H1 (cell line): ENCODE measurements around the gene PRMT6. TPM values are rescaled to one million over a fixed set of nuclear protein-coding genes. Genes with fewer than 3 reads are reported as not detected.

Experiments used
- CTCF ChIA-PET: fragments of 300-600 bp; sonication (Branson Sonifier 250); formaldehyde crosslinking; loops from one replicate; lab custom pipeline; 2021; ENCODE audit not compliant: partially characterized antibody; lab: Charles Lee
- POLR2A ChIA-PET: fragments of 300-600 bp; sonication (Branson Sonifier 250); formaldehyde crosslinking; loops from one replicate; lab custom pipeline; 2021; ENCODE audit warnings: inconsistent platforms; ENCODE audit not compliant: partially characterized antibody; lab: Charles Lee
- DNase-seq, 2 experiments: peaks; one replicate each; pipeline versions ENCODE4 v3.0.0 to v3.0.0-alpha.2; 2010 to 2022; ENCODE audit warnings: low spot score in 2 of 2, low read depth in 1 of 2, mixed read lengths in 1 of 2
- FAIRE-seq: peaks from 2 replicates; lab custom pipeline; 2011; peaks lifted over from hg19 to GRCh38; lab: Jason Lieb, UNC
- H2AFZ ChIP-seq: 2 replicates; pipeline ENCODE4 v1.8.1; 2012; ENCODE audit warnings: low read length, inconsistent platforms
- H2AK5ac ChIP-seq: 2 replicates; pipeline ENCODE4 v1.6.1; 2013; ENCODE audit warnings: low read depth, low read length
- H2BK120ac ChIP-seq: replicated peaks from 2 replicates; pipeline ENCODE3; 2013; ENCODE audit warnings: low read depth, low read length, inconsistent platforms
- H2BK12ac ChIP-seq: 2 replicates; pipeline ENCODE4 v1.6.1; 2013; ENCODE audit warnings: low read depth, low read length
- H2BK15ac ChIP-seq: 2 replicates; pipeline ENCODE4 v1.6.1; 2013; ENCODE audit warnings: low read length
- H2BK20ac ChIP-seq: 2 replicates; pipeline ENCODE4 v1.6.1; 2013; ENCODE audit warnings: low read length
- H2BK5ac ChIP-seq: 2 replicates; pipeline ENCODE4 v1.6.1; 2013; ENCODE audit warnings: low read depth, low read length
- H3K14ac ChIP-seq: 2 replicates; pipeline ENCODE4 v1.6.1; 2013; ENCODE audit warnings: inconsistent platforms; ENCODE audit not compliant: insufficient read length
- H3K18ac ChIP-seq: 2 replicates; pipeline ENCODE4 v1.6.1; 2013; ENCODE audit warnings: low read length; ENCODE audit errors: extremely low read depth
- H3K23ac ChIP-seq: 2 replicates; pipeline ENCODE4 v1.6.1; 2013; ENCODE audit warnings: inconsistent platforms; ENCODE audit not compliant: insufficient read length
- H3K23me2 ChIP-seq: 2 replicates; pipeline ENCODE4 v1.6.1; 2013; ENCODE audit warnings: low read depth, low read length
- H3K27ac ChIP-seq: 2 replicates; pipeline ENCODE4 v1.6.1; 2011; ENCODE audit warnings: low read depth, low read length, inconsistent platforms
- H3K27me3 ChIP-seq, 4 experiments: replicated peaks in 1 of 4; 1 replicate in 1 of 4; 2 replicates in 3 of 4; pipeline versions ENCODE4 v1.6.1 to v1.8.1; 2011 to 2013; ENCODE audit warnings: low read length in 3 of 4, mild to moderate bottlenecking in 3 of 4, inconsistent platforms in 2 of 4, mixed read lengths in 2 of 4, moderate library complexity in 1 of 4; ENCODE audit not compliant: control insufficient read depth in 3 of 4, insufficient read depth in 3 of 4; ENCODE audit errors: extremely low read depth in 1 of 4
- H3K36me3 ChIP-seq, 4 experiments: 2 replicates each; pipeline versions ENCODE4 v1.6.1 to v1.8.1; 2011 to 2013; ENCODE audit warnings: mild to moderate bottlenecking in 4 of 4, low read length in 3 of 4, moderate library complexity in 2 of 4, control low read depth in 1 of 4, inconsistent platforms in 1 of 4; ENCODE audit not compliant: insufficient read depth in 4 of 4, control insufficient read depth in 2 of 4
- H3K4ac ChIP-seq: replicated peaks from 2 replicates; pipeline ENCODE3; 2013; ENCODE audit warnings: low read length, low read depth, mixed read lengths, inconsistent platforms; ENCODE audit not compliant: insufficient read length
- H3K4me1 ChIP-seq, 4 experiments: replicated peaks in 1 of 4; 1 replicate in 1 of 4; 2 replicates in 3 of 4; pipeline versions ENCODE4 v1.6.1 to v1.8.1; 2011 to 2013; ENCODE audit warnings: low read length in 3 of 4, inconsistent platforms in 2 of 4, mixed read lengths in 1 of 4; ENCODE audit not compliant: insufficient read depth in 4 of 4, control insufficient read depth in 3 of 4
- H3K4me2 ChIP-seq, 2 experiments: 2 replicates each; pipeline versions ENCODE4 v1.6.1 to v1.8.1; 2011 to 2013; ENCODE audit warnings: low read depth in 2 of 2, low read length in 2 of 2, control low read depth in 1 of 2, inconsistent platforms in 1 of 2, mild to moderate bottlenecking in 1 of 2; ENCODE audit not compliant: insufficient read depth in 1 of 2
- H3K4me3 ChIP-seq, 4 experiments: fragments of 200-600, 300-600 bp in 1 of 4; sonication (generic), shearing (Covaris generic), sonication (Bioruptor Twin) in 1 of 4; 2 replicates each; pipeline versions ENCODE4 v1.5.1 to v1.8.1; 2011 to 2016; ENCODE audit warnings: low read length in 4 of 4, low read depth in 3 of 4, control low read depth in 2 of 4, inconsistent platforms in 2 of 4, mild to moderate bottlenecking in 2 of 4, mixed read lengths in 1 of 4, moderate library complexity in 1 of 4; ENCODE audit not compliant: insufficient read depth in 2 of 4; ENCODE audit errors: extremely low read depth in 1 of 4
- H3K56ac ChIP-seq: replicated peaks from 2 replicates; pipeline ENCODE3; 2013; ENCODE audit warnings: low read depth, mild to moderate bottlenecking, mixed read lengths, low read length, inconsistent platforms; ENCODE audit not compliant: insufficient read length
- H3K79me1 ChIP-seq: 2 replicates; pipeline ENCODE4 v1.6.1; 2013; ENCODE audit warnings: low read depth, low read length, control low read depth
- H3K79me2 ChIP-seq, 2 experiments: 2 replicates each; pipeline versions ENCODE4 v1.6.1 to v1.8.1; 2012 to 2013; ENCODE audit warnings: low read length in 2 of 2, mild to moderate bottlenecking in 2 of 2, inconsistent platforms in 1 of 2; ENCODE audit not compliant: insufficient read depth in 2 of 2, control insufficient read depth in 1 of 2
- H3K9ac ChIP-seq, 4 experiments: replicated peaks in 1 of 4; 1 replicate in 1 of 4; 2 replicates in 3 of 4; pipeline versions ENCODE4 v1.6.1 to v1.8.1; 2011 to 2013; ENCODE audit warnings: low read depth in 3 of 4, low read length in 3 of 4, control low read depth in 2 of 4, mild to moderate bottlenecking in 2 of 4, moderate library complexity in 2 of 4, inconsistent platforms in 1 of 4; ENCODE audit errors: extremely low read depth in 1 of 4
- H3K9me3 ChIP-seq, 2 experiments: 2 replicates each; pipeline versions ENCODE4 v1.6.1 to v1.8.1; 2012 to 2013; ENCODE audit warnings: mild to moderate bottlenecking in 2 of 2, moderate library complexity in 2 of 2, control low read depth in 1 of 2, inconsistent platforms in 1 of 2, low read depth in 1 of 2, low read length in 1 of 2, mixed read lengths in 1 of 2; ENCODE audit not compliant: insufficient read depth in 2 of 2
- H4K20me1 ChIP-seq, 2 experiments: replicated peaks in 1 of 2; 2 replicates each; pipeline versions ENCODE3 to v1.8.1; 2011 to 2013; ENCODE audit warnings: inconsistent platforms in 2 of 2, low read length in 2 of 2, mild to moderate bottlenecking in 1 of 2; ENCODE audit not compliant: insufficient read depth in 2 of 2, control insufficient read depth in 1 of 2
- H4K5ac ChIP-seq: 2 replicates; pipeline ENCODE4 v1.6.1; 2013; ENCODE audit warnings: low read length, low read depth, mixed read lengths, inconsistent platforms; ENCODE audit not compliant: insufficient read length
- H4K8ac ChIP-seq: 2 replicates; pipeline ENCODE4 v1.8.0; 2013; ENCODE audit warnings: mild to moderate bottlenecking, moderate library complexity, low read length, inconsistent platforms; ENCODE audit not compliant: insufficient read depth; ENCODE audit errors: extremely low read depth
- H4K91ac ChIP-seq: replicated peaks from 2 replicates; pipeline ENCODE3; 2013; ENCODE audit warnings: low read length, mixed read lengths, inconsistent platforms; ENCODE audit not compliant: insufficient read length
- CTBP2 ChIP-seq: IDR thresholded peaks from 2 replicates; pipeline ENCODE4 v1.7.0; 2011; ENCODE audit warnings: borderline replicate concordance, mild to moderate bottlenecking, moderate library complexity, mixed read lengths, low read length; ENCODE audit not compliant: insufficient read depth, insufficient read length
- FOSL1 ChIP-seq: IDR thresholded peaks from 2 replicates; pipeline ENCODE4 v1.6.1; 2011; ENCODE audit warnings: mild to moderate bottlenecking, low read depth, low read length, moderate library complexity; ENCODE audit not compliant: insufficient read depth
- GABPA ChIP-seq: IDR thresholded peaks from 2 replicates; pipeline ENCODE4 v1.6.1; 2011; ENCODE audit warnings: mild to moderate bottlenecking, low read length, moderate library complexity, borderline replicate concordance; ENCODE audit not compliant: insufficient read depth
- KDM1A ChIP-seq: fragments of 200-600, 300-600 bp; sonication (generic); IDR thresholded peaks from 2 replicates; pipeline ENCODE4 v1.7.1; 2016; ENCODE audit warnings: mild to moderate bottlenecking, low read length, borderline replicate concordance
- NANOG ChIP-seq: IDR thresholded peaks from 2 replicates; pipeline ENCODE4 v1.6.1; 2011; ENCODE audit warnings: low read length, low read depth, mild to moderate bottlenecking, inconsistent platforms; ENCODE audit not compliant: insufficient read depth, poor library complexity, severe bottlenecking
- POLR2AphosphoS5 ChIP-seq: IDR thresholded peaks from 2 replicates; pipeline ENCODE4 v1.6.1; 2011; ENCODE audit warnings: low read depth, low read length
- WGBS, 2 experiments: shearing (Covaris generic) in 1 of 2; methylation state at CpG; one replicate each; pipeline versions ENCODE4 v1.1.6 to v1.1.7; 2013 to 2015; ENCODE audit warnings: low lambda C conversion rate in 2 of 2, mixed read lengths in 2 of 2, inconsistent platforms in 1 of 2, low coverage in 1 of 2, missing lambda C conversion rate in 1 of 2; ENCODE audit not compliant: insufficient replicate concordance in 2 of 2, insufficient coverage in 1 of 2, insufficient read length in 1 of 2; ENCODE audit errors: extremely low coverage in 1 of 2, missing lambda C conversion rate in 1 of 2; 5-methylcytosine and 5-hydroxymethylcytosine counted together
- polyA plus RNA-seq, 7 experiments: library from polyadenylated mRNA; depleted of rRNA in 3 of 7; stranded (reverse) in 5 of 7; unstranded in 2 of 7; fragments of >200 nt in 5 of 7; fragments of 200-250 nt in 2 of 7; gene quantifications; 1 replicate in 5 of 7; 2 replicates in 1 of 7; 4 replicates in 1 of 7; pipeline versions ENCODE4 v1.2.1 to v1.2.3, GENCODE V29; 2011 to 2013; ENCODE audit warnings: missing spikeins in 2 of 7, mixed read lengths in 2 of 7
- total RNA-seq: library from RNA; stranded (reverse); fragmentation: NEBNext Ultra II Directional; extraction: Animal tissue kit (Norgen Biotek cat#: 25700); gene quantifications from 2 replicates; pipeline ENCODE4 v1.2.1, GENCODE V29; 2021

Gene PRMT6
- total and polyA plus RNA-seq, 2 of the 8 experiments (the other 6 are each of a cell fraction or from before 2014, with no cell fraction given): 23.6 to 38.2 TPM

GRCh38 chr1:107081102-107081501, 24.6 kb downstream of the PRMT6 start:
- Histone ChIP-seq H4K91ac (no peak overlapping the region), H3K18ac (no peak overlapping the region), H3K79me2 (no peaks in the 10 kb centered on the region), H4K5ac (no peak overlapping the region), H3K27me3 (no peaks in the 10 kb centered on the region), H3K56ac (no peak overlapping the region), H3K27ac (no peak overlapping the region), H3K9ac (no peak overlapping the region), H2AFZ (0 out of 2 replicates have a peak overlapping the region, but pooled peaks have one; percentile 76), H4K8ac (no peak overlapping the region), H3K4ac (no peak overlapping the region), H3K4me3 (no peak overlapping the region), H2BK15ac (no peak overlapping the region), H3K14ac (no peak overlapping the region), H4K20me1 (no peaks in the 10 kb centered on the region), H3K36me3 (no peaks in the 10 kb centered on the region), H2BK120ac (no peak overlapping the region), H3K9me3 (no peaks in the 10 kb centered on the region; a peak in 1 of 4 replicates), H3K4me1 (no peaks in the 10 kb centered on the region), H2BK12ac (no peak overlapping the region), H3K79me1 (no peaks in the 10 kb centered on the region), H2BK20ac (no peak overlapping the region), H2BK5ac (no peak overlapping the region), H3K23me2 (no peaks in the 10 kb centered on the region), H3K23ac (no peak overlapping the region), H3K4me2 (no peak overlapping the region), H2AK5ac (no peak overlapping the region)
- POLR2A ChIA-PET: interaction anchor here (1.1 kb wide), 1 partner anchor 35 kb away, joined by 3 read pairs; no protein-coding TSS in a partner anchor
- CTCF ChIA-PET: interaction anchor here (0.7 kb wide), 1 partner anchor 62 kb away, joined by 3 read pairs; no protein-coding TSS in a partner anchor
- no peak for TF ChIP-seq CTBP2
- TF ChIP-seq FOSL1: no peak
- TF ChIP-seq NANOG: no peak
- TF ChIP-seq POLR2AphosphoS5: no peak
- TF ChIP-seq KDM1A: no peak
- no peak for TF ChIP-seq GABPA
- FAIRE-seq: no peak
- DNase-seq: no peak
- WGBS, 2 experiments: 80 to 100% methylated on average over 1 to 2 of the region's 2 CpGs
